HepG2 (cell line): ENCODE results near the gene HNRNPL. TPM values are rescaled to one million over a fixed set of nuclear protein-coding genes. Genes with fewer than 3 reads are reported as not detected.
A peak's percentile ranks its signal among the peaks of the same experiment; 100 is the strongest.

Experiments
- CCDC6 ChIP-seq: sonication (generic); formaldehyde crosslinking; IDR thresholded peaks from 2 replicates; pipeline ENCODE4 v1.8.1; 2022; ENCODE audit warnings: mild to moderate bottlenecking, missing genetic modification reagents, moderate library complexity
- DRAP1 ChIP-seq: IDR thresholded peaks from 2 replicates; pipeline ENCODE4 v1.6.1; 2016; ENCODE audit warnings: missing genetic modification reagents, missing compliant biosample characterization
- FOXO4 ChIP-seq: sonication (generic); formaldehyde crosslinking; conservative IDR thresholded peaks from 2 replicates; pipeline ENCODE4 v1.8.1; 2023; ENCODE audit warnings: missing genetic modification reagents
- PBX3 ChIP-seq: sonication (generic); formaldehyde crosslinking; IDR thresholded peaks from 2 replicates; pipeline ENCODE4 v1.8.1; 2023; ENCODE audit warnings: missing genetic modification reagents, inconsistent platforms, borderline replicate concordance
- POLR2A ChIP-seq, 2 experiments: IDR thresholded peaks; 2 replicates each; pipeline ENCODE4 v1.6.1; 2011; ENCODE audit warnings: low read depth in 2 of 2, low read length in 2 of 2, mild to moderate bottlenecking in 1 of 2, moderate library complexity in 1 of 2; ENCODE audit not compliant: insufficient read depth in 1 of 2
- POLR2AphosphoS5 ChIP-seq: IDR thresholded peaks from 2 replicates; pipeline ENCODE4 v1.6.1; 2012; ENCODE audit warnings: low read depth, low read length
- RBFOX2 ChIP-seq: fragments of 200-400 bp; formaldehyde crosslinking; IDR thresholded peaks from 2 replicates; pipeline ENCODE4 v1.6.1; 2017; ENCODE audit warnings: low read depth, mild to moderate bottlenecking, low read length
- SMAD3 ChIP-seq: sonication (generic); formaldehyde crosslinking; IDR thresholded peaks from 2 replicates; pipeline ENCODE4 v1.4.0; 2020; ENCODE audit warnings: missing genetic modification reagents
- TAF1 ChIP-seq: sonication (generic); formaldehyde crosslinking; IDR thresholded peaks from 2 replicates; pipeline ENCODE4 v1.4.0; 2020; ENCODE audit warnings: missing genetic modification reagents
- ZFP37 ChIP-seq: sonication (generic); formaldehyde crosslinking; IDR thresholded peaks from 2 replicates; pipeline ENCODE4 v1.4.0; 2020; ENCODE audit warnings: missing genetic modification reagents, borderline replicate concordance
- ZNF354B ChIP-seq: sonication (generic); formaldehyde crosslinking; IDR thresholded peaks from 2 replicates; pipeline ENCODE4 v1.8.0; 2022; ENCODE audit warnings: mild to moderate bottlenecking, missing genetic modification reagents
- ZNF703 ChIP-seq: sonication (generic); formaldehyde crosslinking; IDR thresholded peaks from 2 replicates; pipeline ENCODE4 v1.5.1; 2020; ENCODE audit warnings: missing genetic modification reagents, mild to moderate bottlenecking, moderate library complexity, borderline replicate concordance
- ZNF75D ChIP-seq: sonication (generic); formaldehyde crosslinking; IDR thresholded peaks from 2 replicates; pipeline ENCODE4 v1.8.1; 2023; ENCODE audit warnings: missing genetic modification reagents, mild to moderate bottlenecking, borderline replicate concordance
- ZNF773 ChIP-seq: sonication (generic); formaldehyde crosslinking; IDR thresholded peaks from 2 replicates; pipeline ENCODE4 v1.4.0; 2020; ENCODE audit warnings: missing genetic modification reagents, borderline replicate concordance
- ZNF781 ChIP-seq: sonication (generic); formaldehyde crosslinking; IDR thresholded peaks from 2 replicates; pipeline ENCODE4 v1.5.1; 2020; ENCODE audit warnings: borderline replicate concordance, mild to moderate bottlenecking, missing genetic modification reagents; ENCODE audit errors: not compliant biosample characterization
- polyA plus RNA-seq, 8 experiments: library from polyadenylated mRNA; depleted of rRNA in 3 of 8; stranded (reverse) in 7 of 8; unstranded in 1 of 8; fragments of >200 nt; fragmentation: Illumina TruSeq in 4 of 8; extraction: Trizol in 4 of 8; gene quantifications; 2 replicates each; pipeline versions ENCODE4 v1.2.1 to v1.2.3, GENCODE V29; 2011 to 2016; ENCODE audit warnings: low read depth in 4 of 8, missing spikeins in 1 of 8, mixed read lengths in 1 of 8; ENCODE audit not compliant: insufficient read depth in 1 of 8
- total RNA-seq, 5 experiments: library from RNA; depleted of rRNA; stranded (reverse); fragments of >200 nt; fragmentation: Illumina TruSeq; extraction: Trizol; gene quantifications; 2 replicates each; pipeline ENCODE4 v1.2.3, GENCODE V29; 2016; ENCODE audit warnings: low read depth in 1 of 5

The HNRNPL gene
- total and polyA plus RNA-seq, 2 of the 13 experiments (the other 11 are each of a cell fraction or from before 2014, with no cell fraction given), result 156 to 278 TPM

DNA sequence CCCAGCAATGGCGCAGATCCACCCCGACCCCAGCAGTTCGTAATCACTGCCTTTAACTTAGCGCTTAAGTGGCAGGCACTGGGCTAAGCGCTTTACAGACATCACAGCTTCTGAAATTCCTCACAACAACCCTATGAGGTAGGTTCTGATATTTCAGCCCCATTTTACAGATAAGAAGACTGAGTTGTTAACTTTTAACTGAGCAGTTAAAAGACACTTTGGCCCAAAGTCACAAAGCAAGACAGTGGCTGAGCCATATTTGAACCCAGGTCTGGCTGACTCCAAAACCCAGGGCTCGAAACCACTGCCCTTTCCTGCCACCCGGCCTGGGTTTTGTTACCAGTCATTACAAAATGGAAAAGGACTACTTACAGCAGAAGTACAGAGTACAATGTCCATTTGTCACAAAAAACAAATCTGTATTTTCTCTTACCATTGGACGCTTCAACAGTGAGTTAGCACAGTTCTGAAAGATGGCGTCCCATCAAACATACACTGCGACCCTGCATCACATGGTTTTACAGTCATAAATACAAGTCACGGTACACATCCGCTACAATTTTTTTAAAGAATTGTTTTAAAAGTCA is 8.5 kb downstream of the HNRNPL start (continued):
- TF ChIP-seq FOXO4 (CRISPR knock-in tag) (0 out of 2 replicates have a peak, but pooled peaks have one; percentile 34), POLR2AphosphoS5 (peak; percentile 18; the same call in 1 of the 2 replicates), ZNF773 (CRISPR knock-in tag) (no peak), TAF1 (no peak), ZNF354B (CRISPR knock-in tag) (no peak), CCDC6 (CRISPR knock-in tag) (no peak), DRAP1 (CRISPR knock-in tag) (no peak), SMAD3 (no peak), ZFP37 (CRISPR knock-in tag) (no peak), ZNF75D (CRISPR knock-in tag) (no peak), POLR2A (IDR thresholded peaks at IDR 0.05; ENCODE audit: insufficient read depth in 1 of 2, low read depth in 2 of 2, low read length in 2 of 2) (peak in 1 of 2 experiments; percentile 19; a peak in 1 of 4 replicates), RBFOX2 (no peak), PBX3 (CRISPR knock-in tag) (no peak), ZNF781 (CRISPR knock-in tag) (no peak), ZNF703 (CRISPR knock-in tag) (no peak)
